A673 (cell line): Measurements from ENCODE around the gene ZNF839. TPM values are rescaled to one million over a fixed set of nuclear protein-coding genes. Genes with fewer than 3 reads are reported as not detected.
A peak's percentile ranks its signal among the peaks of the same experiment; 100 is the strongest.

Experiments
- BruUV-seq: library from RNA; stranded (reverse); fragments of 400-500 nt; replicated peaks from 2 replicates; lab custom pipeline; 2021; lab: Mats Ljungman, UMichigan
- CTCF ChIA-PET: fragments of 300-600 bp; sonication (Branson Sonifier 250); formaldehyde crosslinking; loops from one replicate; lab custom pipeline; 2022; ENCODE audit warnings: antibody characterized with exemption; lab: Charles Lee
- POLR2A ChIA-PET: fragments of 300-600 bp; sonication (Branson Sonifier 250); formaldehyde crosslinking; loops from one replicate; lab custom pipeline; 2022; ENCODE audit warnings: antibody characterized with exemption; ENCODE audit not compliant: low non-redundant PET; lab: Charles Lee
- DNase-seq: peaks from one replicate; pipeline ENCODE4 v3.0.0-alpha.2; 2015; ENCODE audit warnings: low spot score
- H3K27ac ChIP-seq: fragments of 200-600 bp; sonication (generic); 2 replicates; pipeline ENCODE4 v1.5.1; 2016; ENCODE audit warnings: mixed run types, low read depth, mild to moderate bottlenecking, mixed read lengths, antibody characterized with exemption, low read length; ENCODE audit not compliant: poor library complexity, severe bottlenecking
- H3K27me3 ChIP-seq: fragments of 200-600 bp; sonication (generic); replicated peaks from 2 replicates; pipeline ENCODE4 v1.6.1; 2017; ENCODE audit warnings: mixed run types, low read depth, mild to moderate bottlenecking, mixed read lengths, antibody characterized with exemption, low read length; ENCODE audit not compliant: insufficient read depth, poor library complexity
- H3K36me3 ChIP-seq: fragments of 200-600 bp; sonication (generic); 2 replicates; pipeline ENCODE4 v1.6.1; 2016; ENCODE audit warnings: mixed run types, mild to moderate bottlenecking, mixed read lengths, antibody characterized with exemption, low read length; ENCODE audit not compliant: insufficient read depth, poor library complexity, severe bottlenecking
- H3K4me1 ChIP-seq: fragments of 200-600 bp; sonication (generic); 2 replicates; pipeline ENCODE4 v1.6.1; 2017; ENCODE audit warnings: mixed run types, mild to moderate bottlenecking, mixed read lengths, antibody characterized with exemption, low read length; ENCODE audit not compliant: insufficient read depth, poor library complexity, severe bottlenecking
- H3K4me3 ChIP-seq: fragments of 200-600 bp; sonication (generic); 2 replicates; pipeline ENCODE4 v1.5.1; 2016; ENCODE audit warnings: low read depth, mixed run types, mild to moderate bottlenecking, mixed read lengths, low read length; ENCODE audit not compliant: poor library complexity, severe bottlenecking
- H3K9me3 ChIP-seq: fragments of 200-600 bp; sonication (generic); 2 replicates; pipeline ENCODE4 v1.6.1; 2016; ENCODE audit warnings: mixed run types, low read depth, mild to moderate bottlenecking, mixed read lengths, antibody characterized with exemption, low read length; ENCODE audit not compliant: poor library complexity, severe bottlenecking
- CTCF ChIP-seq: fragments of 300-800, 200-600 bp; sonication (generic); conservative IDR thresholded peaks from 2 replicates; pipeline ENCODE4 v1.5.1; 2017; ENCODE audit warnings: low read depth, mild to moderate bottlenecking, antibody characterized with exemption, low read length, moderate library complexity, mixed read lengths
- EZH2 ChIP-seq: fragments of 200-600 bp; sonication (generic); IDR thresholded peaks from 2 replicates; pipeline ENCODE4 v1.6.1; 2017; ENCODE audit warnings: borderline replicate concordance, low read depth, mild to moderate bottlenecking, mixed read lengths, antibody characterized with exemption, low read length; ENCODE audit not compliant: poor library complexity, severe bottlenecking
- intact Hi-C: fragments of 100-400 bp; cut with micrococcal nuclease; formaldehyde crosslinking; loops from one replicate; pipeline ENCODE4 v1.10.0; 2022; ENCODE audit not compliant: unreplicated experiment
- total RNA-seq: library from RNA; stranded (reverse); gene quantifications from 2 replicates; pipeline ENCODE4 v1.2.3, GENCODE V29; 2021

ZNF839 gene
- total RNA-seq, 1 experiment from 2014 or later = 13.5 TPM

GRCh38 chr14:102363182-102363943 lies 43.8 kb downstream of the ZNF839 start:
- POLR2A ChIA-PET = interaction anchor here (0.6 kb wide), 1 partner anchor 386 kb away, joined by 7 read pairs; no protein-coding TSS in a partner anchor

GRCh38 chr14:102370305-102370809 lies 50.8 kb downstream of the ZNF839 start:
- Histone ChIP-seq H3K4me3 (no peak overlapping the region), H3K27me3 (no peaks in the 10 kb centered on the region), H3K4me1 (no peaks in the 10 kb centered on the region), H3K36me3 (no peaks in the 10 kb centered on the region), H3K9me3 (no peaks in the 10 kb centered on the region), H3K27ac (no peak overlapping the region)
- intact Hi-C loops = no loop called here
- ChIA-PET POLR2A (interaction anchor here (0.7 kb wide), 1 partner anchor 34 kb away, joined by 4 read pairs; no protein-coding TSS in a partner anchor), CTCF (no interaction called here)
- TF ChIP-seq EZH2 (no peak), CTCF (no peak)
- no TSS peak for BruUV-seq
- no peak for DNase-seq

More at GRCh38 chr14:102363182-102363943, 43.8 kb downstream of the ZNF839 start:
- intact Hi-C loops = no loop called here
- H3K36me3 ChIP-seq = no peaks in the 10 kb centered on the region
- BruUV-seq = no TSS peak
- H3K27me3 ChIP-seq = no peaks in the 10 kb centered on the region
- peak overlapping the region; percentile 88 for H3K27ac ChIP-seq
- TF ChIP-seq EZH2 (no peak), CTCF (no peak)
- CTCF ChIA-PET = no interaction called here
- peaks cover 10% of the 10 kb centered on the region for H3K4me1 ChIP-seq
- DNase-seq = peak; percentile 11
- no peaks in the 10 kb centered on the region for H3K9me3 ChIP-seq
- H3K4me3 ChIP-seq = peak overlapping the region; percentile 86

GRCh38 chr14:102371361-102371760 lies 51.8 kb downstream of the ZNF839 start:
- intact Hi-C loops = no loop called here
- ChIA-PET POLR2A (no interaction called here), CTCF (no interaction called here)
- TF ChIP-seq EZH2 (no peak), CTCF (no peak)
- Histone ChIP-seq H3K9me3 (no peaks in the 10 kb centered on the region), H3K27me3 (no peaks in the 10 kb centered on the region), H3K27ac (no peak overlapping the region), H3K4me3 (no peak overlapping the region), H3K4me1 (no peaks in the 10 kb centered on the region), H3K36me3 (no peaks in the 10 kb centered on the region)
- BruUV-seq = no TSS peak
- DNase-seq = no peak
